Caco-2 (cell line): ENCODE results near the gene ARG2. TPM values are rescaled to one million over a fixed set of nuclear protein-coding genes. Genes with fewer than 3 reads are reported as not detected.

Experiments
- BruUV-seq: library from RNA; stranded (reverse); fragments of 400-500 nt; replicated peaks from 2 replicates; lab custom pipeline; 2021; lab: Mats Ljungman, UMichigan
- CTCF ChIA-PET: fragments of 300-600 bp; sonication (Branson Sonifier 250); formaldehyde crosslinking; loops from one replicate; lab custom pipeline; 2022; ENCODE audit warnings: antibody characterized with exemption; lab: Charles Lee
- POLR2A ChIA-PET: fragments of 300-600 bp; sonication (Branson Sonifier 250); formaldehyde crosslinking; loops from one replicate; lab custom pipeline; 2022; ENCODE audit warnings: antibody characterized with exemption; lab: Charles Lee
- DNase-seq, 2 experiments: peaks; one replicate each; pipeline versions ENCODE4 v3.0.0 to v3.0.0-alpha.2; 2020 to 2022
- H3K27me3 ChIP-seq: replicated peaks from 2 replicates; pipeline ENCODE4 v1.6.0; 2011; ENCODE audit warnings: low read length; ENCODE audit not compliant: control insufficient read depth, insufficient read depth
- H3K36me3 ChIP-seq: 2 replicates; pipeline ENCODE4 v1.5.1; 2011; ENCODE audit warnings: low read length; ENCODE audit not compliant: control insufficient read depth, insufficient read depth
- H3K4me1 ChIP-seq: fragments of 250-450 bp; sonication (Bioruptor Pico); 2 replicates; pipeline ENCODE4 v1.5.1; 2020; ENCODE audit warnings: mild to moderate bottlenecking
- H3K4me3 ChIP-seq: 2 replicates; pipeline ENCODE4 v1.5.1; 2011; ENCODE audit warnings: low read depth, mild to moderate bottlenecking, control low read depth, low read length
- H3K9me3 ChIP-seq: fragments of 250-450 bp; sonication (Bioruptor Pico); 2 replicates; pipeline ENCODE4 v1.5.1; 2020; ENCODE audit warnings: mild to moderate bottlenecking, moderate library complexity
- H3K27ac Mint-ChIP-seq: one replicate; pipeline ENCODE4 v1.8.0; 2022; ENCODE audit warnings: mixed read lengths; ENCODE audit not compliant: unreplicated experiment
- H3K27me3 Mint-ChIP-seq: one replicate; pipeline ENCODE4 v1.8.0; 2022; ENCODE audit warnings: mixed read lengths; ENCODE audit not compliant: insufficient read depth, unreplicated experiment
- H3K36me3 Mint-ChIP-seq: one replicate; pipeline ENCODE4 v1.8.0; 2022; ENCODE audit warnings: mild to moderate bottlenecking, mixed read lengths; ENCODE audit not compliant: insufficient read depth, unreplicated experiment
- H3K4me1 Mint-ChIP-seq: one replicate; pipeline ENCODE4 v1.8.0; 2022; ENCODE audit warnings: low read depth, mixed read lengths; ENCODE audit not compliant: unreplicated experiment
- H3K4me3 Mint-ChIP-seq: one replicate; pipeline ENCODE4 v1.8.0; 2022; ENCODE audit warnings: mild to moderate bottlenecking, moderate library complexity, mixed read lengths; ENCODE audit not compliant: unreplicated experiment
- H3K9me3 Mint-ChIP-seq: one replicate; pipeline ENCODE4 v1.8.0; 2022; ENCODE audit warnings: mixed read lengths; ENCODE audit not compliant: unreplicated experiment
- intact Hi-C: fragments of 100-400 bp; cut with micrococcal nuclease; formaldehyde crosslinking; loops from one replicate; pipeline ENCODE4 v1.10.0; 2022; ENCODE audit not compliant: unreplicated experiment
- total RNA-seq: library from RNA; stranded (reverse); gene quantifications from 2 replicates; pipeline ENCODE4 v1.2.3, GENCODE V29; 2022
- TF ChIP-seq, protein P1 (sequence below), 2 experiments: fragments of 200-600 bp in 1 of 2; IDR thresholded peaks; 1 replicate in 1 of 2; 2 replicates in 1 of 2; pipeline versions ENCODE4 v1.5.1 to v1.8.0; 2011 to 2022; ENCODE audit warnings: antibody characterized with exemption in 1 of 2, control low read depth in 1 of 2, inconsistent platforms in 1 of 2, low read depth in 1 of 2, low read length in 1 of 2, mild to moderate bottlenecking in 1 of 2, moderate library complexity in 1 of 2; ENCODE audit not compliant: insufficient read depth in 1 of 2, severe bottlenecking in 1 of 2, unreplicated experiment in 1 of 2

ARG2 gene
- total RNA-seq, 1 experiment from 2014 or later = 22.6 TPM

DNA sequence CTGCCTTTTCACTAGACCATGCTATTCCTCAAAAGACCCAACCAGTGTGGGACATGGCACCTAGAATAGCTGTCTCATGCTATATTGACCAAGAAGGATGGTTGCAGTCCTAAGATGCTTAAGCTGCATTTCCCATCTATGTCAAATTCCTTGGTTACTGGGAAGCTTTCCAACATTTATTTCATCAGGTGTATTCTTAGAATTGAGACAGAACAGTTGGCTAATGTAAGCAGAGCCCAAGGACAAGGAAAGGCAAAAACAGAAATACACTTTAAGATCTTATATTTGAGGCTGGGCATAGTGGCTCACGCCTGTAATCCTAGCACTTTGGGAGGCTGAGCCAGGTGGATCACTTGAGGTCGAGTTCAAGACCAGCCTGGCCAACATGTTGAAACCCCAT lies 24.7 kb downstream of the ARG2 start:
- CTCF ChIA-PET = no interaction called here
- POLR2A ChIA-PET = interaction anchor here (0.6 kb wide), 1 partner anchor 234 kb away, joined by 4 read pairs; no protein-coding TSS in a partner anchor
- H3K27me3 Mint-ChIP-seq = no peaks in the 10 kb centered on the region
- TF ChIP-seq, protein P1, sequence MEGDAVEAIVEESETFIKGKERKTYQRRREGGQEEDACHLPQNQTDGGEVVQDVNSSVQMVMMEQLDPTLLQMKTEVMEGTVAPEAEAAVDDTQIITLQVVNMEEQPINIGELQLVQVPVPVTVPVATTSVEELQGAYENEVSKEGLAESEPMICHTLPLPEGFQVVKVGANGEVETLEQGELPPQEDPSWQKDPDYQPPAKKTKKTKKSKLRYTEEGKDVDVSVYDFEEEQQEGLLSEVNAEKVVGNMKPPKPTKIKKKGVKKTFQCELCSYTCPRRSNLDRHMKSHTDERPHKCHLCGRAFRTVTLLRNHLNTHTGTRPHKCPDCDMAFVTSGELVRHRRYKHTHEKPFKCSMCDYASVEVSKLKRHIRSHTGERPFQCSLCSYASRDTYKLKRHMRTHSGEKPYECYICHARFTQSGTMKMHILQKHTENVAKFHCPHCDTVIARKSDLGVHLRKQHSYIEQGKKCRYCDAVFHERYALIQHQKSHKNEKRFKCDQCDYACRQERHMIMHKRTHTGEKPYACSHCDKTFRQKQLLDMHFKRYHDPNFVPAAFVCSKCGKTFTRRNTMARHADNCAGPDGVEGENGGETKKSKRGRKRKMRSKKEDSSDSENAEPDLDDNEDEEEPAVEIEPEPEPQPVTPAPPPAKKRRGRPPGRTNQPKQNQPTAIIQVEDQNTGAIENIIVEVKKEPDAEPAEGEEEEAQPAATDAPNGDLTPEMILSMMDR (IDR thresholded peaks at IDR 0.05; ENCODE audit: insufficient read depth in 1 of 2, low read depth in 1 of 2, low read length in 1 of 2, severe bottlenecking in 1 of 2, unreplicated experiment in 1 of 2) = no peak
- peaks cover 2% of the 10 kb centered on the region; the same call in 1 of the 2 replicates for H3K36me3 ChIP-seq
- H3K4me1 ChIP-seq = 0 out of 2 replicates have a peak, but pooled peaks cover 10% of the 10 kb centered on the region
- no peaks in the 10 kb centered on the region for H3K27me3 ChIP-seq
- no TSS peak for BruUV-seq
- no peaks in the 10 kb centered on the region for H3K9me3 Mint-ChIP-seq
- no peak for DNase-seq
- H3K4me1 Mint-ChIP-seq = no peaks in the 10 kb centered on the region
- peaks cover 40% of the 10 kb centered on the region for H3K36me3 Mint-ChIP-seq
- H3K9me3 ChIP-seq = no peaks in the 10 kb centered on the region
- no peak overlapping the region for H3K4me3 Mint-ChIP-seq
- intact Hi-C loops = no loop called here
- no peak overlapping the region for H3K27ac Mint-ChIP-seq
- H3K4me3 ChIP-seq = no peak overlapping the region

- BruUV-seq = no TSS peak
- peaks cover 47% of the 10 kb centered on the region for H3K36me3 Mint-ChIP-seq
These were observed 25.7 kb downstream of the ARG2 start for GRCh38 chr14:67645414-67645813.

DNA sequence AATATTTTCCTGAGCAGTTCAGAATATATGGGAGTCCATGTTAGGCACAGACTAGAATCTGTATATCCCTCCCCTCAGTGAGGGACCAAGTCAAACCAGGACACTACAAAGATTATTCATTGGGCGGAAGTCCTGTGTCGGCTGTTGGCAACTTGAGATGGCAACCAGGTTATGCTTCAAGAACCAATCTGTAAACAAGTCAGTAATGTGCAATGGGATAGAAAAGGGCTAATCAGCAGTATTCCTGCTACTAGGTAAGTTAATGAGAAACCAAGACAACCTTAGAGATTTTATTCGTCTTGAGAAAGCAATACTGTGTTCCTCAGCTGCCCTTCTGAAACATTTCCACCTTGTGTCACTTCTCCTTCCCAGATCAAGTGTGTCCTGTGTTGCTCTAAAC lies 26.4 kb downstream of the ARG2 start:
- Histone ChIP-seq H3K9me3 (no peaks in the 10 kb centered on the region), H3K4me1 (0 out of 2 replicates have a peak, but pooled peaks cover 10% of the 10 kb centered on the region), H3K36me3 (peaks cover 2% of the 10 kb centered on the region; the same call in 1 of the 2 replicates), H3K4me3 (no peak overlapping the region), H3K27me3 (no peaks in the 10 kb centered on the region)
- Mint-ChIP-seq H3K4me3 (no peak overlapping the region), H3K27me3 (no peaks in the 10 kb centered on the region), H3K9me3 (no peaks in the 10 kb centered on the region), H3K4me1 (no peaks in the 10 kb centered on the region), H3K27ac (no peak overlapping the region), H3K36me3 (peaks cover 47% of the 10 kb centered on the region)
- BruUV-seq = no TSS peak
- POLR2A ChIA-PET = no interaction called here
- CTCF ChIA-PET = no interaction called here
- TF ChIP-seq, protein P1 (IDR thresholded peaks at IDR 0.05; ENCODE audit: insufficient read depth in 1 of 2, low read depth in 1 of 2, low read length in 1 of 2, severe bottlenecking in 1 of 2, unreplicated experiment in 1 of 2) = no peak
- no peak for DNase-seq
- intact Hi-C loops = no loop called here

More at GRCh38 chr14:67645414-67645813, 25.7 kb downstream of the ARG2 start:
- Mint-ChIP-seq H3K9me3 (no peaks in the 10 kb centered on the region), H3K27ac (no peak overlapping the region), H3K4me1 (no peaks in the 10 kb centered on the region), H3K27me3 (no peaks in the 10 kb centered on the region), H3K4me3 (no peak overlapping the region)
- Histone ChIP-seq H3K4me3 (no peak overlapping the region), H3K4me1 (0 out of 2 replicates have a peak, but pooled peaks cover 10% of the 10 kb centered on the region), H3K9me3 (no peaks in the 10 kb centered on the region), H3K36me3 (peaks cover 2% of the 10 kb centered on the region; the same call in 1 of the 2 replicates), H3K27me3 (no peaks in the 10 kb centered on the region)
- CTCF ChIA-PET = no interaction called here
- POLR2A ChIA-PET = no interaction called here
- intact Hi-C loops = no loop called here
- DNase-seq = no peak
- TF ChIP-seq, protein P1 (IDR thresholded peaks at IDR 0.05; ENCODE audit: insufficient read depth in 1 of 2, low read depth in 1 of 2, low read length in 1 of 2, severe bottlenecking in 1 of 2, unreplicated experiment in 1 of 2) = no peak
